GM13977 (cell line): ENCODE results near the gene MECR.
"Not testable (repeated sequence)": the region's sequence is repeated elsewhere in the genome, so short reads cannot be mapped to it uniquely, and the experiment has no call there.

Experiments used
- DNase-seq: peaks from one replicate; pipeline ENCODE4 v3.0.0; 2012; ENCODE audit warnings: low spot score
- in situ Hi-C: fragments of 300-500 bp; cut with MboI; formaldehyde crosslinking; loops from one replicate; pipeline ENCODE4 v1.12.0; 2022; ENCODE audit warnings: low sequenced_read_pairs, low pct_unique_long_range_greater_than_20kb, mixed read lengths, inconsistent platforms; ENCODE audit not compliant: unreplicated experiment
- TF ChIP-seq, protein P1 (sequence below): IDR thresholded peaks from 2 replicates; pipeline ENCODE4 v1.5.1; 2012; ENCODE audit warnings: mild to moderate bottlenecking, control low read depth; ENCODE audit not compliant: insufficient read depth; ENCODE audit errors: extremely low read depth, missing control alignments

The MECR gene

GRCh38 chr1:29237129-29237821 is 6.5 kb upstream of the MECR start:
- in situ Hi-C loops = no loop called here

DNA sequence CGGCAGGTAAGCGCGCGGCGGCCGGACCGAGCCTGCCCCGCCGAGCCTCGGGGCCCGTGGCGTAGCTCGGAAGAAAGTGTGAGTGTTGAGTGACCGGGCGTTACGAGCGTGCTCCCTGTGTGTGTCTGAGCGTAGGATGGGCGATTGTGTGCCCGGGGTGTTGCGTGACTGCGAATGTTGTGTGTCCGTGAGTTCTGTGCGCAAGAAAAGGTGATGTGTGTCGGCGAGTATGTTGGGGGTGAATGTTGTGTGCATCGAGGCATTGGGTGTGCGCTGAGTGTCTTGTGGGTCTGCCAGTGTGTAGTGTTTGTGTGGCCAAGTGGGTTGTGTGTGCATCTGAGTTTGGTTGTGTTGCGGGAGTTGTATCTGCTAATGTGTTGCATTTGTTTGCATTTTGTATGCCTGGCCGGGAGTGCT is 6.0 kb upstream of the MECR start:
- DNase-seq = no peak
- TF ChIP-seq, protein P1, sequence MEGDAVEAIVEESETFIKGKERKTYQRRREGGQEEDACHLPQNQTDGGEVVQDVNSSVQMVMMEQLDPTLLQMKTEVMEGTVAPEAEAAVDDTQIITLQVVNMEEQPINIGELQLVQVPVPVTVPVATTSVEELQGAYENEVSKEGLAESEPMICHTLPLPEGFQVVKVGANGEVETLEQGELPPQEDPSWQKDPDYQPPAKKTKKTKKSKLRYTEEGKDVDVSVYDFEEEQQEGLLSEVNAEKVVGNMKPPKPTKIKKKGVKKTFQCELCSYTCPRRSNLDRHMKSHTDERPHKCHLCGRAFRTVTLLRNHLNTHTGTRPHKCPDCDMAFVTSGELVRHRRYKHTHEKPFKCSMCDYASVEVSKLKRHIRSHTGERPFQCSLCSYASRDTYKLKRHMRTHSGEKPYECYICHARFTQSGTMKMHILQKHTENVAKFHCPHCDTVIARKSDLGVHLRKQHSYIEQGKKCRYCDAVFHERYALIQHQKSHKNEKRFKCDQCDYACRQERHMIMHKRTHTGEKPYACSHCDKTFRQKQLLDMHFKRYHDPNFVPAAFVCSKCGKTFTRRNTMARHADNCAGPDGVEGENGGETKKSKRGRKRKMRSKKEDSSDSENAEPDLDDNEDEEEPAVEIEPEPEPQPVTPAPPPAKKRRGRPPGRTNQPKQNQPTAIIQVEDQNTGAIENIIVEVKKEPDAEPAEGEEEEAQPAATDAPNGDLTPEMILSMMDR = no peak
- in situ Hi-C loops = no loop called here

More at GRCh38 chr1:29237129-29237821, 6.5 kb upstream of the MECR start:
- DNase-seq = peak; percentile 61
- TF ChIP-seq, protein P1 = no peak

- in situ Hi-C loops = no loop called here
- peak; percentile 96 for DNase-seq
- TF ChIP-seq, protein P1 = peak; percentile 97
Observed at GRCh38 chr1:29235955-29236711, 5.4 kb upstream of the MECR start, which contains the start of gene PTPRU. Gene PTPRU, plus strand, starts transcription at chr1:29236522. Its CDS starts 123 bp downstream, at chr1:29236645.

- in situ Hi-C loops, DNase-seq: not testable (repeated sequence)
Observed at GRCh38 chr1:29234881-29235280, 4.1 kb upstream of the MECR start.

DNA sequence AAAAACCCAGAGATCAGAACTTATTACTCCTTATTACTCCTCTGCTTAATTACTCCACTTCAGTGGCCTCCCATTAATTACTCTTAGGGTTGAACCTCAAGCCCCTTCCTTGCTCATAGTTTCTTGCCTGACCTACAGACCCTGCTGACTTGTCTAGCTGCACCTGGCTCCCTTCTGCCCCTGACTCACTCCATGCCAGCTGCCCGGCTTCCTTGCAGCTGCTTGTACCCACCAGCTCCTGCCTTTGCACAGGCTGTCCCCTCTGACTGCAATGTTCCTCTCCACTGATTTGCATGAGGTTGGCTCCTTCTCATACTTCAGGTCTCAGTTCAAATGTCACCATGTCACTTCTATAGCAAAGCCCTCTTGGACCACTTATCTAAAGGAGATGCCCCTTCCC is 3.7 kb upstream of the MECR start:
- TF ChIP-seq, protein P1 = no peak
- in situ Hi-C loops = no loop called here
- DNase-seq = no peak

DNA sequence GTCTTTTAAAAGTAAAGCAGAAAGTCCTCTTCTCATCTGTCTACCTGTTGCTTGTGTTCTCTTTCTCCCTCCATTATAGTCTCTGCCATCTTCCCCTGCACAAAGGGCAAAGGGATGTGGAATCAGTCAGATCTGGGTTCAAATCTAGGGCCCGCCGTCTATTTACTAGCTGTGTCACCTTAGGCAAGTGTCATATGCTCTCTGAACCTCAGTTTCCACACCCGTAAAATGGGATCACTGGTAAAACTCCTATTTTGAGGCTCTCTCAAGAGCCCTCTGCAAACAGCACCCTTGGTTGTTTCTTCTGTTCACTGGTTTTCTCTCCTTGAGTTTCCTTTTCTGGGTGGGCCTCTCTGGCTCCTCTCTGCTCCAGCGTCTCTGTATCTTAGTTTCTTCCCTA is 3.0 kb upstream of the MECR start:
- in situ Hi-C loops = no loop called here
- DNase-seq = no peak
- TF ChIP-seq, protein P1 = no peak

DNA sequence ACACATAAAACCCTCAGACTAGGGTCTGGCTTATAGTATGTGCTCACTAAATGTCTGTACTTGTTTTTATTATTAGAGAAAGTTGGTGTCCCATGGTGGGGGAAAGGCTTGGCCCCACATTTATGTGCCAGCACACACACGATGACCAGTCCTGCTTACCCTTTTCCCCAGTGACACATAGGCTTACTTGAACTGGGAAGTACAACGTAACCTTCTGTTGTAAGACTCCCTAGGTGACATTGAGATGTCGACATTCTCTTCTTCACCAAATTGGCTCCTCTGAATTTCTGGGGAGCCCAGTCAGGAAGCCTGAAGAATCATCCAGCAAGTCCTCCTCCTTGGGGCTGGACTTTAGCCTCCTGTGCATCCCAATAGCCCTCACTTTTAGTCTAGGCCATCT is 1.7 kb upstream of the MECR start:
- in situ Hi-C loops = no loop called here
- TF ChIP-seq, protein P1 = no peak
- DNase-seq = no peak
